ENCODE measurements around the gene CAMK1D. TPM values are rescaled to one million over a fixed set of nuclear protein-coding genes. Genes with fewer than 3 reads are reported as not detected.
A peak's percentile ranks its signal among the peaks of the same experiment; 100 is the strongest.

Gene CAMK1D
- total and polyA plus RNA-seq, 3 donors from 2014 or later, result 10.0 to 14.5 (median 14.0) TPM

DNA sequence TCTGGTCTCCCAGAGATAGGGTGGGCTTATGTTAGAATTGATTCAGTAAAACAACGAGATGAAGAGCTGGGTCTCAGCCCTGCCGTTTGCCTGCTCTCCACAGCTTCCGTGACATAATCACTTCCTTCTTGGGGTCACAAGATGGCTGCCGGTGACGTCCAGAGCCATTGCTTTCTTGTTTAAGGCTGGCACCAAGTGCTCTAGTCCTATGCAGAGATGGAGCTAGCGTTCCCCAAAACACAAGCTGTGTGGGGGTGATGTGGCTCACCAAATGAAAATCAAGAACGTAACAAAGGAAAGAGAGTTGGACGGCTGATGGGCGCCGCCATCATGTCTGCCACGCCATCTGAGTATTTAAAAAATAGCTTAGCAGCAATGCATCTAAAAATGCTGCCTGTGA is 296.1 kb downstream of the CAMK1D start:
- H3K4me1 ChIP-seq, result no peaks in the 10 kb centered on the region
- H3K36me3 ChIP-seq (ENCODE audit: low read depth, missing control alignments), result no peaks in the 10 kb centered on the region
- 62 to 66% methylated on average over 11 of the region's 11 CpGs for WGBS, 2 donors
- TF ChIP-seq, protein P1, sequence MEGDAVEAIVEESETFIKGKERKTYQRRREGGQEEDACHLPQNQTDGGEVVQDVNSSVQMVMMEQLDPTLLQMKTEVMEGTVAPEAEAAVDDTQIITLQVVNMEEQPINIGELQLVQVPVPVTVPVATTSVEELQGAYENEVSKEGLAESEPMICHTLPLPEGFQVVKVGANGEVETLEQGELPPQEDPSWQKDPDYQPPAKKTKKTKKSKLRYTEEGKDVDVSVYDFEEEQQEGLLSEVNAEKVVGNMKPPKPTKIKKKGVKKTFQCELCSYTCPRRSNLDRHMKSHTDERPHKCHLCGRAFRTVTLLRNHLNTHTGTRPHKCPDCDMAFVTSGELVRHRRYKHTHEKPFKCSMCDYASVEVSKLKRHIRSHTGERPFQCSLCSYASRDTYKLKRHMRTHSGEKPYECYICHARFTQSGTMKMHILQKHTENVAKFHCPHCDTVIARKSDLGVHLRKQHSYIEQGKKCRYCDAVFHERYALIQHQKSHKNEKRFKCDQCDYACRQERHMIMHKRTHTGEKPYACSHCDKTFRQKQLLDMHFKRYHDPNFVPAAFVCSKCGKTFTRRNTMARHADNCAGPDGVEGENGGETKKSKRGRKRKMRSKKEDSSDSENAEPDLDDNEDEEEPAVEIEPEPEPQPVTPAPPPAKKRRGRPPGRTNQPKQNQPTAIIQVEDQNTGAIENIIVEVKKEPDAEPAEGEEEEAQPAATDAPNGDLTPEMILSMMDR (IDR thresholded peaks at IDR 0.05), result no peak
- no peak for TF ChIP-seq POLR2A (IDR thresholded peaks at IDR 0.05)
- H3K9me3 ChIP-seq, result no peaks in the 10 kb centered on the region
- no peak overlapping the region for H3K27ac ChIP-seq
- intact Hi-C loops (cut with DNase I; ENCODE audit: low total_unique reads), result no loop called here
- H3K4me3 ChIP-seq, result peak overlapping the region in 1 of 2 donors; percentile 6
- peak; percentile 29 for DNase-seq
- no peaks in the 10 kb centered on the region for H3K27me3 ChIP-seq

DNA sequence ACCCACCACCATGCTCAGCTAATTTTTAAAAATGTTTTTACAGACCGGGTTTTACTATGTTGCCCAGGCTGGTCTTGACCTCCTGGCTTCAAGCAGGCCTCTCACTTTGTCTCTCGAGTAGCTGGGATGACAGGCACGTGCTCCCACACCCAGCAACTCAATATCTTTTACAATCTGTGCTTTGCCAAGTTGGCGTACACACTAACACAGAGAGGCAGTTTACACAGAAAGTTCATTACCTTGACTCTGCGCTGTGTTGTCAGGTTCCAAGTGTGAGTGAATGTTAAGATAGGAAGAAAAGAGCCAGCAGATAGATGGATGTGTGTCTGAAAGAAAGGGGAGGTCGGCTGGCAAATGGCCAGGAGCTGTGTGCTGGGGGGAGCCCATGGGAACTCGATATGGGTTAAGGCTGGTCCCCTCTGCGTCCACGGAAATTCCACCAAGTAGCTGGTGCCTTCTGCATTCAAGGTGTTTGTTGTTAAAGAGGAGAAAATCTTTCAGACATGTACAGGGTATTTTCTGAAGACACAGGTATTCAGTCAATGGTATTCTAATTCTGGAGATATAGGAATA is 299.8 kb downstream of the CAMK1D start:
- H3K27ac ChIP-seq, result no peak overlapping the region
- TF ChIP-seq, protein P1 (IDR thresholded peaks at IDR 0.05), result no peak
- TF ChIP-seq POLR2A (IDR thresholded peaks at IDR 0.05), result no peak

DNA sequence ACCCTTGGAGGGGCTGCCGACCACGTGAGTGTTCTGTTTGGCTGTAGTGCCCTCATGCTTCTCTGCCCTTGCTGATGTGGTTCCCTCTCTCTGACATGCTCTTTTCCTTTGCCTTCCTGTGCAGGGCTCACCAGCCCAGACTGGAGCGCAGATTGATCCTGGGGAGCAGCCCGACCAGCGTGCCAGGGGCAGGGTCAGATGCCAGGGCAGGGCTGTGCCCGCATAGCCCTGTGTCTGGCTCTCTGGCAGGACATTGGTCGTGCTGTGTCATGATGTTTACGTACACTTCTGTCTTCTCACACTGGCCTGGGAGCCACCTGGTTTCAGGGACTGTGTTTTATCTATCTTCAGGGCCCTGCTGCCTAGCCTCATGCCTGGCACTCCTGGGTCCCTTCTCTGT is 300.8 kb downstream of the CAMK1D start:
- DNase-seq, result no peak
- Histone ChIP-seq H3K36me3 (ENCODE audit: low read depth, missing control alignments) (no peaks in the 10 kb centered on the region), H3K9me3 (no peaks in the 10 kb centered on the region), H3K27ac (no peak overlapping the region), H3K4me1 (no peaks in the 10 kb centered on the region), H3K27me3 (no peaks in the 10 kb centered on the region), H3K4me3 (no peak overlapping the region)
- intact Hi-C loops (cut with DNase I; ENCODE audit: low total_unique reads), result no loop called here
- TF ChIP-seq, protein P1 (IDR thresholded peaks at IDR 0.05), result no peak
- no peak for TF ChIP-seq POLR2A (IDR thresholded peaks at IDR 0.05)
- WGBS, 2 donors, result 86 to 95% methylated on average over 6 to 8 of the region's 8 CpGs

More for the DNA sequence above, 299.8 kb downstream of the CAMK1D start:
- DNase-seq, result no peak
- Histone ChIP-seq H3K9me3 (no peaks in the 10 kb centered on the region), H3K27me3 (no peaks in the 10 kb centered on the region), H3K36me3 (ENCODE audit: low read depth, missing control alignments) (no peaks in the 10 kb centered on the region), H3K4me1 (no peaks in the 10 kb centered on the region), H3K4me3 (no peak overlapping the region)
- 71 to 73% methylated on average over 9 of the region's 9 CpGs for WGBS, 2 donors
- intact Hi-C loops (cut with DNase I; ENCODE audit: low total_unique reads), result no loop called here

- WGBS, 2 donors, result 74 to 75% methylated on average over 19 to 20 of the region's 20 CpGs
- TF ChIP-seq, protein P1 (IDR thresholded peaks at IDR 0.05), result no peak
- TF ChIP-seq POLR2A (IDR thresholded peaks at IDR 0.05), result no peak
- no peak for DNase-seq
- H3K27me3 ChIP-seq, result no peaks in the 10 kb centered on the region
- H3K4me1 ChIP-seq, result no peaks in the 10 kb centered on the region
- intact Hi-C loops (cut with DNase I; ENCODE audit: low total_unique reads), result no loop called here
- no peaks in the 10 kb centered on the region for H3K9me3 ChIP-seq
- H3K36me3 ChIP-seq (ENCODE audit: low read depth, missing control alignments), result no peaks in the 10 kb centered on the region
- no peak overlapping the region for H3K4me3 ChIP-seq
- H3K27ac ChIP-seq, result no peak overlapping the region
Measured at GRCh38 chr10:12650538-12651298, 301.4 kb downstream of the CAMK1D start.

Data from testis (tissue), 3 donors.